Measurements from ENCODE around the gene ATOSB. TPM values are rescaled to one million over a fixed set of nuclear protein-coding genes. Genes with fewer than 3 reads are reported as not detected.

Gene ATOSB
- total RNA-seq, 1 donor from 2014 or later = 6.8 TPM

DNA sequence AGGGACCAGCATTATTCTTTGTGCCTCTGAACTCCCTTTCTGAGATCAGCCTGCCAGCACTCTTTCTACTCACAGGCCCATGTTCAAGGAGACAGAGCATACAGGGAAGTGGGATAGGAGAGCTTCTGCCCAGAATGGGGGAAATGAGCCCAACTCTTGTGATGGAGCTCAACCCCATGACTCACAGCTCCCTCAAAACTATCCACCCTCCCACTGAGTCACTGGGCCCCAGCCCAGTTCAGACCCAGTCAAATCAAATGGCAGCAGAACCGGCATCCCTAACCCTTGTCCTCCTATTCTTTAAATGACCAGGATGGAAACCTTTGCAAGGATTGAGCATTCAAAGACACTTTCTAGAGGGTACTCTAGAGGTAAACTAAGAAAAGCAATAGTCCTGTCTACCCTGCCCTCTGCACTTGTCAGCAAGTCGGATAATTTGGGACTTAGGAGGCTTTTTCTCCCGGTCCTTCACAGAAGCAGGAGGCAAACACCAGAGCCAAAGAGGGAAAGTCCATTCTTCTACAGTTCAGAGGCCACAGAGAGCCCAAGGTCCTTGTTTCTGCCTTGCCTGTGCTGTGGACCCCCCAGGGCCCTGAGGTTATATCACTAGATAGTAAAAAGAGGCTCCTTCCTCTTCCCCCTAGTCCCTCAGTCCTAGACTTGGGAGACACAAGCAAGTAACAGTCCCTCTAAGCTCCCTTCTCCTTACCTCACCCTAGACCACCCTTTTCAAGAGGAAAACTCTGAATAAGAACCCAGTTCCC lies 3.2 kb downstream of the ATOSB start:
- Mint-ChIP-seq H3K36me3 (ENCODE audit: low read depth) (peaks cover 5% of the 10 kb centered on the region), H3K27ac (peak overlapping the region; percentile 88), H3K4me1 (peaks cover 67% of the 10 kb centered on the region), H3K27me3 (no peaks in the 10 kb centered on the region), H3K4me3 (peak overlapping the region; percentile 83), H3K9me3 (no peaks in the 10 kb centered on the region)
- CTCF ChIA-PET = interaction anchor here (0.9 kb wide), 1 partner anchor 16 kb away, joined by 3 read pairs; the partner anchor contains the start of gene PIGO
- TF ChIP-seq, protein P1, sequence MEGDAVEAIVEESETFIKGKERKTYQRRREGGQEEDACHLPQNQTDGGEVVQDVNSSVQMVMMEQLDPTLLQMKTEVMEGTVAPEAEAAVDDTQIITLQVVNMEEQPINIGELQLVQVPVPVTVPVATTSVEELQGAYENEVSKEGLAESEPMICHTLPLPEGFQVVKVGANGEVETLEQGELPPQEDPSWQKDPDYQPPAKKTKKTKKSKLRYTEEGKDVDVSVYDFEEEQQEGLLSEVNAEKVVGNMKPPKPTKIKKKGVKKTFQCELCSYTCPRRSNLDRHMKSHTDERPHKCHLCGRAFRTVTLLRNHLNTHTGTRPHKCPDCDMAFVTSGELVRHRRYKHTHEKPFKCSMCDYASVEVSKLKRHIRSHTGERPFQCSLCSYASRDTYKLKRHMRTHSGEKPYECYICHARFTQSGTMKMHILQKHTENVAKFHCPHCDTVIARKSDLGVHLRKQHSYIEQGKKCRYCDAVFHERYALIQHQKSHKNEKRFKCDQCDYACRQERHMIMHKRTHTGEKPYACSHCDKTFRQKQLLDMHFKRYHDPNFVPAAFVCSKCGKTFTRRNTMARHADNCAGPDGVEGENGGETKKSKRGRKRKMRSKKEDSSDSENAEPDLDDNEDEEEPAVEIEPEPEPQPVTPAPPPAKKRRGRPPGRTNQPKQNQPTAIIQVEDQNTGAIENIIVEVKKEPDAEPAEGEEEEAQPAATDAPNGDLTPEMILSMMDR (IDR thresholded peaks at IDR 0.05) = no peak
- no peak for DNase-seq
- POLR2A ChIA-PET = interaction anchor here (0.6 to 3.2 kb wide), 7 partner anchors 10 to 700 kb away, joined by 3 to 26 read pairs (median 8); partner anchors contain the start of genes FANCG, PIGO, SPAG8 and STOML2
- ATAC-seq (ENCODE audit: low read depth) = no peak
- intact Hi-C loops (cut with micrococcal nuclease) = loop anchor here (5.0 to 10.0 kb wide), 4 partner anchors 465 to 1638 kb away; partner anchors contain the start of genes GALT, MYORG, NOL6 and RECK

DNA sequence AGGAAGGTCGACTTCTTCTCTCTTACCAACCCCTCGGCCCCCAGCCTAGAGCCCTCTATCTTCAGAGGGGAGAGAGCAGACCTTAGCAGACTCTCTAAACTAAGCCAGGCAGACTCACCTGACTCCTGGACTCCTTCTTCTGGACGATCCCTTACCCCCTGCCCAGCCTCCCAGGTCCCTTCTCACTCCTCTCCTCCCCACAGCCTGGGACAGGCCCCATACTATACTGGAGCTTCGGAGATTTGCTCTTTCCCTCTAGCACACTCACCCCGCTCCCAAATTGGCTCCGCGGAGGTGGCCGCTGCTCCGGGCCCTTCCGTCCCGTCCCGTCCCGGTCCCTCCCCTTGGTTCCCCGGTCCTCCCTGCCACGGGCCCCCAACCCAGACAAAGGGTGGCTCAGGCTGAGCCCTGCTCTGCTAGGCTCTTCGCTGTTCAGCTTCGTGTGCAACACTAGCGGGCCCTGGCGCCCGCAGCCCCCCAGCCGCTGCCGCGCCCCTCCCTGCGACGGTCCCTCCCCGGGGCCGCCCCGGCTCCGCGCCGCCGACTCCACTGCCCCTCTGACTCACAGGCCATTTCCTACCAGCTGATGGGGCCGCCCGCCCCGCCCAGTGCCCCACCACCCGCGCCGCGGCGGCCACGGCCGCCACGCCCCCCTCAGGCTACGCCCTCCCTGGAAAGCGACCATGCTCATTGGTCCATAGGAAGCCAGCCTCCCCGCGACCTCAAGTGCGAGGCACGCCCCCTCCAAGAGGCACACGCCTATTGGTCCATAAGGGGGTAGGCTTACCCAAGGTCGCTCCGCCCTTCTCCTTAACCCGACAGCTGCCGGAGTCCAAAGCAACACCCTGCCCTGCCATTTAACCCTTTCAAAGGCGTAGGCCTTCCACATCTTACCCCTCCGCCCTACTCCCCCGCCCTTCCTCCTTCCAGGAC lies 4.4 kb downstream of the ATOSB start:
- H3K9me3 Mint-ChIP-seq = no peaks in the 10 kb centered on the region
- H3K36me3 Mint-ChIP-seq (ENCODE audit: low read depth) = peaks cover 6% of the 10 kb centered on the region
- POLR2A ChIA-PET = interaction anchor here (0.7 to 3.2 kb wide), 8 partner anchors 9 to 701 kb away, joined by 3 to 26 read pairs (median 7); partner anchors contain the start of genes CCDC107, FANCG, PIGO and RMRP
- no peaks in the 10 kb centered on the region for H3K27me3 Mint-ChIP-seq
- ATAC-seq (ENCODE audit: low read depth) (peak; percentile 81), DNase-seq (peak; percentile 86)
- TF ChIP-seq, protein P1 (IDR thresholded peaks at IDR 0.05) = no peak
- CTCF ChIA-PET = interaction anchor here (0.7 to 1.3 kb wide), 3 partner anchors 14 to 211 kb away, joined by 3 to 5 read pairs (median 5); partner anchors contain the start of gene PIGO
- intact Hi-C loops (cut with micrococcal nuclease) = loop anchor here (1.0 to 10.0 kb wide), 10 partner anchors 8 to 1636 kb away; partner anchors contain the start of genes DNAI1, DNAJB5, FAM219A and GALT
- peak overlapping the region; percentile 88 for H3K27ac Mint-ChIP-seq
- H3K4me1 Mint-ChIP-seq = peaks cover 62% of the 10 kb centered on the region
- H3K4me3 Mint-ChIP-seq = peak overlapping the region; percentile 83

DNA sequence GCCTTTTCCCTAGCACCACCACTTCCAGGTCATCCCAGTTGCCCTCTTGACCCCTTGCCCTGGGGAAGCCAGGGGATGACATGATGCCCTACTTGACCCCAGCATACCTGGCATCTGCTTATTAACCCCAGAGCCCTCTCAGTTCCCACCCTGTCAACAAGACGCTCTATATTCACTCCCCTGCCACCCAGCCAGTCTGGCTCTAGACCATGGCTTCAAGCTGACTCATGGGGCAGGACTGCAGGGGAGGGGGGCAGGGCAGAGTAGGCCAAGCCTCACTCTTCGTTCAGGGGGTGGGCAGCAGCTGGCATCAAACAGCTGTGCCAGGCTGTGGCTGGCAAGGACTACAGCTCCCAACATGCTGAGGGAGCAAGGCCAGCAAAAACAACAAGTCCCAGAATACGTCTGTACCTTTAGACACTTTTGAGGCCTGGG lies 5.3 kb downstream of the ATOSB start:
- ChIA-PET CTCF (interaction anchor here (0.7 to 1.3 kb wide), 3 partner anchors 13 to 210 kb away, joined by 3 to 5 read pairs (median 5); partner anchors contain the start of gene PIGO), POLR2A (interaction anchor here (0.7 to 3.2 kb wide), 7 partner anchors 8 to 702 kb away, joined by 3 to 26 read pairs (median 6); partner anchors contain the start of genes CCDC107, FANCG, RMRP and SPAG8)
- Mint-ChIP-seq H3K36me3 (ENCODE audit: low read depth) (peaks cover 12% of the 10 kb centered on the region), H3K27ac (peak overlapping the region; percentile 88), H3K9me3 (no peaks in the 10 kb centered on the region), H3K4me3 (peak overlapping the region; percentile 83), H3K27me3 (no peaks in the 10 kb centered on the region), H3K4me1 (peaks cover 52% of the 10 kb centered on the region)
- intact Hi-C loops (cut with micrococcal nuclease) = loop anchor here (5.0 to 10.0 kb wide), 4 partner anchors 463 to 1636 kb away; partner anchors contain the start of genes GALT, MYORG, NOL6 and RECK
- TF ChIP-seq, protein P1 (IDR thresholded peaks at IDR 0.05) = no peak
- no peak for ATAC-seq (ENCODE audit: low read depth)
- DNase-seq = no peak

DNA sequence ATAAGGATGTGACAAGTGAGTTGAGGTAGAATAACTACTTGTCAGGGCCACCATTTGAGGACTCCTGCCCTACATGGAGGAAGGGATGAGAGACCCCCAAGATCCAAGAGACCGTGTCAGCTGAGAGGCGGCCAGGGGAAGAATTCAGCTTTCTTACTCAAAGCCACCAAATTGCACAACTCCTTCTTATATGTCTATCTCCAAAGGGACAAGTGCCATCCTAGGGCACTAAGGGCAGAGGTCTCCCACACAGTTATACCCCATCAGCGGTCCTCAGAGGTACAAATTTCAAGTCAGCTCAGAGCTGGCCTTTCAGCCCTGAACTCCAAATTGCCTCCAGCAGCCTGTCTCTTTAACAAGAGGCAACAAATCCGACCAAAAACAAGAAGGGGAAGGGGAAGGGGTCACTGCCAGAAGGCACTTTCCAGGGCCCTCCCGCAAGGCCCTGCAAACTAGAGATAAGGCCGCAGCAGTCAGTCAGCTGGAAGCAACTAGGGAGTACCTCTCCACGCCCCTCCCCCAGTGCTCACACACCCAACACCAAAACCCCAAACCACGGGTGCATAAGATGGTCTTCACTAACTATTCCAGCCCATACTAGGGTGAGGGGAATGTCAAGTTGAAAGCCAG lies 6.6 kb downstream of the ATOSB start:
- DNase-seq = no peak
- no peaks in the 10 kb centered on the region for H3K27me3 Mint-ChIP-seq
- H3K27ac Mint-ChIP-seq = no peak overlapping the region
- no peak overlapping the region for H3K4me3 Mint-ChIP-seq
- peaks cover 40% of the 10 kb centered on the region for H3K4me1 Mint-ChIP-seq
- peaks cover 14% of the 10 kb centered on the region for H3K36me3 Mint-ChIP-seq (ENCODE audit: low read depth)
- H3K9me3 Mint-ChIP-seq = no peaks in the 10 kb centered on the region
- TF ChIP-seq, protein P1 (IDR thresholded peaks at IDR 0.05) = no peak
- intact Hi-C loops (cut with micrococcal nuclease) = no loop called here
- POLR2A ChIA-PET = no interaction called here
- CTCF ChIA-PET = no interaction called here
- no peak for ATAC-seq (ENCODE audit: low read depth)

All from activated B cell treated with CpG ODN at 0.5 μM for 24 hours (primary cell).